GM12878 (cell line): Measurements from ENCODE around the gene FKBP2. TPM values are rescaled to one million over a fixed set of nuclear protein-coding genes. Genes with fewer than 3 reads are reported as not detected.

Experiments used
- ATAC-seq: fragments of 200-7000 bp; cut with Tn5 transposase; 3 replicates; pipeline ENCODE4 v1.9.1; 2020; ENCODE audit warnings: mild to moderate bottlenecking, moderate library complexity
- BruUV-seq: library from RNA; stranded (reverse); fragments of 400-500 nt; replicated peaks from 2 replicates; lab custom pipeline; 2021; lab: Mats Ljungman, UMichigan
- CTCF ChIA-PET: fragments of 300-600 bp; sonication (Branson Sonifier 250); formaldehyde crosslinking; extraction: SDS; loops from one replicate; lab custom pipeline; 2021; ENCODE audit warnings: inconsistent platforms; lab: Yijun Ruan, JAX
- POLR2A ChIA-PET: fragments of 350-600 bp; formaldehyde crosslinking; extraction: SDS; loops from one replicate; lab custom pipeline; 2021; ENCODE audit warnings: inconsistent platforms; lab: Charles Lee
- RAD21 ChIA-PET: fragments of 300-600 bp; sonication (Branson Sonifier 250); formaldehyde crosslinking; loops from one replicate; lab custom pipeline; 2023; ENCODE audit warnings: antibody characterized with exemption; ENCODE audit not compliant: unreplicated experiment; lab: Charles Lee
- SMC1A ChIA-PET: fragments of 300-600 bp; sonication (Branson Sonifier 250); formaldehyde crosslinking; loops from one replicate; lab custom pipeline; 2023; ENCODE audit not compliant: unreplicated experiment, uncharacterized antibody; lab: Charles Lee
- DNase-seq: peaks from one replicate; pipeline ENCODE4 v3.0.0-alpha.2; 2011; ENCODE audit warnings: low read depth, low spot score
- FAIRE-seq: peaks from 3 replicates; lab custom pipeline; 2011; peaks lifted over from hg19 to GRCh38; lab: Jason Lieb, UNC
- H2AFZ ChIP-seq: 2 replicates; pipeline ENCODE4 v1.6.0; 2011; ENCODE audit warnings: low read depth, low read length, control low read depth; ENCODE audit not compliant: control insufficient read depth
- H3K27ac ChIP-seq: 2 replicates; pipeline ENCODE4 v1.5.1; 2011; ENCODE audit warnings: control low read depth; ENCODE audit not compliant: control insufficient read depth, insufficient read depth
- H3K27me3 ChIP-seq, 2 experiments: replicated peaks in 1 of 2; 2 replicates each; pipeline versions ENCODE4 v1.6.0 to v1.6.1; 2011; ENCODE audit warnings: low read length in 1 of 2; ENCODE audit not compliant: control insufficient read depth in 2 of 2, insufficient read depth in 2 of 2
- H3K36me3 ChIP-seq, 2 experiments: 2 replicates each; pipeline ENCODE4 v1.5.1; 2011; ENCODE audit warnings: low read length in 1 of 2; ENCODE audit not compliant: control insufficient read depth in 2 of 2, insufficient read depth in 2 of 2
- H3K4me1 ChIP-seq: 2 replicates; pipeline ENCODE4 v1.6.1; 2011; ENCODE audit warnings: mild to moderate bottlenecking, low read length, moderate library complexity, mixed read lengths; ENCODE audit not compliant: control insufficient read depth, insufficient read depth
- H3K4me2 ChIP-seq: 2 replicates; pipeline ENCODE4 v1.6.0; 2011; ENCODE audit warnings: control low read depth; ENCODE audit not compliant: control insufficient read depth, insufficient read depth
- H3K4me3 ChIP-seq: fragments of 200-600 bp; sonication (generic); 2 replicates; pipeline ENCODE4 v1.5.1; 2016
- H3K79me2 ChIP-seq: 2 replicates; pipeline ENCODE4 v1.6.0; 2011; ENCODE audit warnings: low read length; ENCODE audit not compliant: control insufficient read depth, insufficient read depth
- H3K9ac ChIP-seq: 2 replicates; pipeline ENCODE4 v1.8.0; 2011; ENCODE audit warnings: low read length, control low read depth, mixed read lengths; ENCODE audit not compliant: control insufficient read depth, insufficient read depth
- H3K9me3 ChIP-seq: replicated peaks from 3 replicates; pipeline ENCODE4 v1.5.1; 2011; ENCODE audit warnings: mild to moderate bottlenecking, low read length; ENCODE audit not compliant: control insufficient read depth, insufficient read depth
- H4K20me1 ChIP-seq: 2 replicates; pipeline ENCODE4 v1.6.0; 2011; ENCODE audit not compliant: control insufficient read depth, insufficient read depth
- MTA3 ChIP-seq: IDR thresholded peaks from 2 replicates; pipeline ENCODE4 v1.6.1; 2012; ENCODE audit warnings: low read length, inconsistent platforms, borderline replicate concordance
- PML ChIP-seq: IDR thresholded peaks from 2 replicates; pipeline ENCODE4 v1.6.1; 2012; ENCODE audit warnings: low read length, inconsistent platforms
- POLR2A ChIP-seq: IDR thresholded peaks from 2 replicates; pipeline ENCODE4 v1.6.1; 2011; ENCODE audit warnings: low read depth, mild to moderate bottlenecking, low read length
- POLR2AphosphoS2 ChIP-seq: IDR thresholded peaks from 2 replicates; pipeline ENCODE4 v1.6.1; 2011; ENCODE audit warnings: low read depth, mild to moderate bottlenecking, low read length, improper control_type of control experiment, moderate library complexity
- POLR2AphosphoS5 ChIP-seq: IDR thresholded peaks from 2 replicates; pipeline ENCODE4 v1.6.1; 2011; ENCODE audit warnings: mild to moderate bottlenecking, low read length, inconsistent platforms
- SMAD1 ChIP-seq: fragments of 450-650 bp; IDR thresholded peaks from 2 replicates; pipeline ENCODE4 v1.6.1; 2018; ENCODE audit warnings: mild to moderate bottlenecking, low read depth; ENCODE audit not compliant: partially characterized antibody
- TCF3 ChIP-seq: IDR thresholded peaks from 2 replicates; pipeline ENCODE4 v1.6.1; 2012; ENCODE audit warnings: low read depth, mild to moderate bottlenecking, low read length, borderline replicate concordance; ENCODE audit not compliant: insufficient read depth
- ZNF274 ChIP-seq: IDR thresholded peaks from one replicate; pipeline ENCODE4 v1.8.0; 2011; ENCODE audit not compliant: insufficient read length, insufficient read depth
- WGBS: methylation state at CpG from one replicate; pipeline ENCODE4 v1.1.6; 2016; ENCODE audit warnings: low lambda C conversion rate; ENCODE audit not compliant: insufficient replicate concordance, insufficient coverage; ENCODE audit errors: missing lambda C conversion rate; 5-methylcytosine and 5-hydroxymethylcytosine counted together
- in situ Hi-C: fragments of 300-500 bp; cut with MboI; formaldehyde crosslinking; loops from 9 replicates; pipeline ENCODE4 v1.14.3; 2018; ENCODE audit warnings: mixed read lengths
- intact Hi-C: fragments of 100-400 bp; cut with micrococcal nuclease; formaldehyde crosslinking; loops from one replicate; pipeline ENCODE4 v1.14.2; 2022; ENCODE audit not compliant: unreplicated experiment
- polyA plus RNA-seq, 11 experiments: library from polyadenylated mRNA; depleted of rRNA in 4 of 11; unstranded in 6 of 11; stranded (reverse) in 5 of 11; fragments of >200 nt; fragmentation: Nextera tagmentation in 4 of 11; fragmentation: Illumina TruSeq in 1 of 11; extraction: Ambion mirVana in 4 of 11; extraction: Trizol in 1 of 11; gene quantifications; 1 replicate in 1 of 11; 2 replicates in 10 of 11; pipeline versions ENCODE4 v1.2.1 to v1.2.3, GENCODE V29; 2011 to 2016; ENCODE audit warnings: inconsistent platforms in 2 of 11, missing spikeins in 2 of 11, low read depth in 1 of 11
- total RNA-seq, 4 experiments: library from RNA; depleted of rRNA in 3 of 4; stranded (reverse); fragments of >200 nt in 3 of 4; fragmentation: Illumina TruSeq in 1 of 4; extraction: Trizol in 1 of 4; gene quantifications; 2 replicates each; pipeline versions ENCODE4 v1.2.1 to v1.2.3, GENCODE V29; 2013 to 2021
- TF ChIP-seq, protein P1 (sequence below): fragments of 450-650 bp; formaldehyde crosslinking; IDR thresholded peaks from 2 replicates; pipeline ENCODE4 v1.4.0; 2020; ENCODE audit warnings: mild to moderate bottlenecking, moderate library complexity

Gene FKBP2
- total and polyA plus RNA-seq, 10 of the 15 experiments (the other 5 are each of a cell fraction or from before 2014, with no cell fraction given) = 1.8 to 99.7 (median 39.5) TPM

DNA sequence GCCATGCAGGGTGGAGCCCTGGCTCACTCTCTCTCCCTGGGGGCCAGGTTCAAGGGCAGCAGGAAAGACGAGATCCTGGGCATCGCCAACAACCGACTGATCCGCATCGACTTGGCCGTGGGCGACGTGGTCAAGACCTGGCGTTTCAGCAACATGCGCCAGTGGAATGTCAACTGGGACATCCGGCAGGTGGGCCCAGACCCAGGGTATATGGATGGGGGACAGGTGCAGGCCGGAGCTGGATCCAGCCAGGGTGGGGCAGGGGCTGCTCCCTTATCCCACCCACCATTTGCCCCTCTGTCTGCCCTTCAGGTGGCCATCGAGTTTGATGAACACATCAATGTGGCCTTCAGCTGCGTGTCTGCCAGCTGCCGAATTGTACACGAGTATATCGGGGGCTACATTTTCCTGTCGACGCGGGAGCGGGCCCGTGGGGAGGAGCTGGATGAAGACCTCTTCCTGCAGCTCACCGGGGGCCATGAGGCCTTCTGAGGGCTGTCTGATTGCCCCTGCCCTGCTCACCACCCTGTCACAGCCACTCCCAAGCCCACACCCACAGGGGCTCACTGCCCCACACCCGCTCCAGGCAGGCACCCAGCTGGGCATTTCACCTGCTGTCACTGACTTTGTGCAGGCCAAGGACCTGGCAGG is 17.8 kb upstream of the FKBP2 start:
- in situ Hi-C loops = no loop called here

DNA sequence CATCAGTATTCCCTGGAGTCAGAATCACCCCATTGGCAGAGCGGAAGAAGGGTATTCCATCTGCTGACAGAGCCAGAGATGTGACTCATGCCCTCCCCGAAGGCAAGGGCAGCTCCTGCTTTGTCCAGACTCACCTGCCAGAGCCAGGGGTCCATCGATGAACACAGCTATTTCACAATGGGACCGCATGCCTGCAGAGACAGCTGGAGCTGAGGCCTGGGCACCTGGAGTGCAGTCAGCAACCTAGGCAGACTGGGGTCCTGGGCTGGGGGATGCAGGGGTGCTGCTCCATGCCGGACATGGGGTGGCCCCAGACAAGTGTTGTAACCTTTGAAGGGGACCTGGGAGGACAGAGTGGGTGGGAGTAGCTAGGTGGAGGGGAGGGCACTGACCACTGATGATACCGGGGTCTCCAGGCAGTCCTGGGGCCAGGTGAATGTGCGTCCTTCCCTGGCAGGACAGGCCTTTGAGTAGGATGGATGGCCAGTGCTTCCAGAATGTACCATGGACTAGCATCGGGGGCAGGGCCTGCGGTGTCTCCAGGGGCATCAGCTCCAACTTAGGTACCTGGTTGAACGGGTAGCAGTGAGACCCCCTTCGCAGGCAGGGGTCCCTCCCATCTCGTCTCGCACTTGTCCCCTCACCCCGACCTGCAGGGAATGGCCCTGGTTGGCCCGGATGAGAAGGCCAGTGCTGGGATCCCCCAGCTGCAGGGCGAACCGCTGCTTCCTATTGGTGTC is 16.6 kb upstream of the FKBP2 start:
- Histone ChIP-seq H4K20me1 (no peaks in the 10 kb centered on the region), H3K27me3 (no peaks in the 10 kb centered on the region), H3K27ac (no peak overlapping the region), H3K79me2 (peaks cover 32% of the 10 kb centered on the region), H3K4me2 (peak overlapping the region; percentile 91), H3K9ac (no peak overlapping the region), H3K4me1 (peaks cover 12% of the 10 kb centered on the region), H2AFZ (no peak overlapping the region), H3K4me3 (0 out of 2 replicates have a peak overlapping the region, but pooled peaks have one; percentile 90), H3K9me3 (no peaks in the 10 kb centered on the region), H3K36me3 (peaks cover 14 to 22% of the 10 kb centered on the region in 2 experiments)
- BruUV-seq = no TSS peak
- ChIA-PET SMC1A (interaction anchor here (1.7 to 5.4 kb wide), 2 partner anchors 10 to 18 kb away, joined by 5 to 56 read pairs; partner anchors contain the start of gene FERMT3), RAD21 (interaction anchor here (1.4 to 1.6 kb wide), 2 partner anchors 17 to 19 kb away, joined by 5 to 6 read pairs; no protein-coding TSS in a partner anchor), CTCF (interaction anchor here (0.6 to 5.0 kb wide), 4 partner anchors 18 to 1800 kb away, joined by 3 to 59 read pairs (median 8); partner anchors contain the start of genes FERMT3 and STIP1), POLR2A (interaction anchor here (0.5 to 9.7 kb wide), 7 partner anchors 9 to 80 kb away, joined by 3 to 85 read pairs (median 5); partner anchors contain the start of genes ESRRA, FERMT3, FKBP2 and PPP1R14B)
- intact Hi-C loops = no loop called here
- in situ Hi-C loops = no loop called here
- WGBS = 78% methylated on average over 16 of the region's 17 CpGs
- DNase-seq = no peak
- FAIRE-seq = no peak
- ATAC-seq = no peak
- TF ChIP-seq POLR2A (peak; percentile 75), POLR2AphosphoS2 (peak; percentile 57; the same call in 1 of the 2 replicates), POLR2AphosphoS5 (peak; percentile 70; the same call in 1 of the 2 replicates), ZNF274 (no peak), SMAD1 (no peak), MTA3 (peak; percentile 72; the same call in 1 of the 2 replicates), PML (peak; percentile 20; the same call in 1 of the 2 replicates)
- TF ChIP-seq, protein P1, sequence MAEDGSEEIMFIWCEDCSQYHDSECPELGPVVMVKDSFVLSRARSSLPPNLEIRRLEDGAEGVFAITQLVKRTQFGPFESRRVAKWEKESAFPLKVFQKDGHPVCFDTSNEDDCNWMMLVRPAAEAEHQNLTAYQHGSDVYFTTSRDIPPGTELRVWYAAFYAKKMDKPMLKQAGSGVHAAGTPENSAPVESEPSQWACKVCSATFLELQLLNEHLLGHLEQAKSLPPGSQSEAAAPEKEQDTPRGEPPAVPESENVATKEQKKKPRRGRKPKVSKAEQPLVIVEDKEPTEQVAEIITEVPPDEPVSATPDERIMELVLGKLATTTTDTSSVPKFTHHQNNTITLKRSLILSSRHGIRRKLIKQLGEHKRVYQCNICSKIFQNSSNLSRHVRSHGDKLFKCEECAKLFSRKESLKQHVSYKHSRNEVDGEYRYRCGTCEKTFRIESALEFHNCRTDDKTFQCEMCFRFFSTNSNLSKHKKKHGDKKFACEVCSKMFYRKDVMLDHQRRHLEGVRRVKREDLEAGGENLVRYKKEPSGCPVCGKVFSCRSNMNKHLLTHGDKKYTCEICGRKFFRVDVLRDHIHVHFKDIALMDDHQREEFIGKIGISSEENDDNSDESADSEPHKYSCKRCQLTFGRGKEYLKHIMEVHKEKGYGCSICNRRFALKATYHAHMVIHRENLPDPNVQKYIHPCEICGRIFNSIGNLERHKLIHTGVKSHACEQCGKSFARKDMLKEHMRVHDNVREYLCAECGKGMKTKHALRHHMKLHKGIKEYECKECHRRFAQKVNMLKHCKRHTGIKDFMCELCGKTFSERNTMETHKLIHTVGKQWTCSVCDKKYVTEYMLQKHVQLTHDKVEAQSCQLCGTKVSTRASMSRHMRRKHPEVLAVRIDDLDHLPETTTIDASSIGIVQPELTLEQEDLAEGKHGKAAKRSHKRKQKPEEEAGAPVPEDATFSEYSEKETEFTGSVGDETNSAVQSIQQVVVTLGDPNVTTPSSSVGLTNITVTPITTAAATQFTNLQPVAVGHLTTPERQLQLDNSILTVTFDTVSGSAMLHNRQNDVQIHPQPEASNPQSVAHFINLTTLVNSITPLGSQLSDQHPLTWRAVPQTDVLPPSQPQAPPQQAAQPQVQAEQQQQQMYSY = no peak

More for the DNA sequence above, 17.8 kb upstream of the FKBP2 start:
- TF ChIP-seq MTA3 (no peak), POLR2A (peak; percentile 53), POLR2AphosphoS2 (0 out of 2 replicates have a peak, but pooled peaks have one; percentile 69), TCF3 (0 out of 2 replicates have a peak, but pooled peaks have one; percentile 12)
- SMC1A ChIA-PET = interaction anchor here (0.8 to 5.4 kb wide), 2 partner anchors 17 to 47 kb away, joined by 3 to 56 read pairs; partner anchors contain the start of gene FERMT3
- RAD21 ChIA-PET = interaction anchor here (1.4 to 1.6 kb wide), 2 partner anchors 16 to 18 kb away, joined by 5 to 6 read pairs; no protein-coding TSS in a partner anchor
- no peak overlapping the region for H3K4me3 ChIP-seq
- H2AFZ ChIP-seq = no peak overlapping the region
- no peaks in the 10 kb centered on the region for H4K20me1 ChIP-seq
- no peak overlapping the region for H3K27ac ChIP-seq
- CTCF ChIA-PET = interaction anchor here (0.6 to 5.0 kb wide), 4 partner anchors 17 to 37 kb away, joined by 3 to 59 read pairs (median 4); partner anchors contain the start of genes FERMT3, PPP1R14B and STIP1
- 91% methylated on average over 24 of the region's 24 CpGs for WGBS
- H3K36me3 ChIP-seq = peaks cover 21 to 27% of the 10 kb centered on the region in 2 experiments
- no peak overlapping the region for H3K9ac ChIP-seq
- peaks cover 7% of the 10 kb centered on the region for H3K4me1 ChIP-seq
- no peak overlapping the region for H3K4me2 ChIP-seq
- peaks cover 29% of the 10 kb centered on the region for H3K79me2 ChIP-seq
- FAIRE-seq = no peak
- no peaks in the 10 kb centered on the region for H3K27me3 ChIP-seq
- no peaks in the 10 kb centered on the region for H3K9me3 ChIP-seq
- ATAC-seq = no peak
- no peak for DNase-seq
- POLR2A ChIA-PET = interaction anchor here (1.4 to 9.7 kb wide), 6 partner anchors 7 to 82 kb away, joined by 5 to 85 read pairs (median 6); partner anchors contain the start of genes ESRRA, FERMT3, FKBP2 and PPP1R14B
- BruUV-seq = TSS peak; percentile 44
- intact Hi-C loops = no loop called here
